Hepatocyte (in vitro differentiated cells): ENCODE results near the gene TOGARAM2.

Source experiments
- EZH2 ChIP-seq: fragments of 200-600 bp; sonication (generic); IDR thresholded peaks from 2 replicates; pipeline ENCODE4 v1.6.1; 2016; ENCODE audit warnings: antibody characterized with exemption, mild to moderate bottlenecking, borderline replicate concordance
- EZH2phosphoT487 ChIP-seq: fragments of 200-600 bp; sonication (generic); IDR thresholded peaks from one replicate; pipeline ENCODE4 v1.6.1; 2018; ENCODE audit warnings: antibody characterized with exemption, mild to moderate bottlenecking, low read depth, moderate library complexity; ENCODE audit not compliant: unreplicated experiment, severe bottlenecking
- TF ChIP-seq, protein P1 (sequence below): fragments of 200-600 bp; sonication (generic); IDR thresholded peaks from 2 replicates; pipeline ENCODE4 v1.5.1; 2016; ENCODE audit warnings: antibody characterized with exemption, mild to moderate bottlenecking; ENCODE audit not compliant: poor library complexity

DNA sequence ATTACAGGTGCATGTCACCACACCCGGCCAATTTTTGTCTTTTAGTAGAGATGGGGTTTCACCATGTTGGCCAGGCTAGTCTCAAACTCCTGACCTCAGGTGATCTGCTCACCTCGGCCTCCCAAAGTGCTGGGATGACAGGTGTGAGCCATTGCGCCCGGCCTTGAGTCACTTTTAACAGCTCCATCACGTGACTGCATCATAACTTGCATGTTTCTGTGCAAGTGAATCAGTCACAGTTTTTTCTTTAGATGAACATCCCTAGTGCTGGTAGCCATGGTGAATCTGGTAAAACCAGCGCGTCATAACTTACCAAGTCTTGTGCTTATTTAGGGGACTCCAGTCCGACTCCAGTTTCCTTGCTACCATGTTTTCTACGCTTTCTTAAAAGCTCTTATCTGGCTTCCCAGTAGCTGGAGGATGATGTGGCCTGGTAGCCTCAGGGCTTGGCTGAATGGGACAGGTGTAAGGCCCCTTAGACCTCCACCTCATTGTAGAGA is 60.1 kb downstream of the TOGARAM2 start:
- TF ChIP-seq EZH2phosphoT487 (no peak), EZH2 (no peak)
- TF ChIP-seq, protein P1, sequence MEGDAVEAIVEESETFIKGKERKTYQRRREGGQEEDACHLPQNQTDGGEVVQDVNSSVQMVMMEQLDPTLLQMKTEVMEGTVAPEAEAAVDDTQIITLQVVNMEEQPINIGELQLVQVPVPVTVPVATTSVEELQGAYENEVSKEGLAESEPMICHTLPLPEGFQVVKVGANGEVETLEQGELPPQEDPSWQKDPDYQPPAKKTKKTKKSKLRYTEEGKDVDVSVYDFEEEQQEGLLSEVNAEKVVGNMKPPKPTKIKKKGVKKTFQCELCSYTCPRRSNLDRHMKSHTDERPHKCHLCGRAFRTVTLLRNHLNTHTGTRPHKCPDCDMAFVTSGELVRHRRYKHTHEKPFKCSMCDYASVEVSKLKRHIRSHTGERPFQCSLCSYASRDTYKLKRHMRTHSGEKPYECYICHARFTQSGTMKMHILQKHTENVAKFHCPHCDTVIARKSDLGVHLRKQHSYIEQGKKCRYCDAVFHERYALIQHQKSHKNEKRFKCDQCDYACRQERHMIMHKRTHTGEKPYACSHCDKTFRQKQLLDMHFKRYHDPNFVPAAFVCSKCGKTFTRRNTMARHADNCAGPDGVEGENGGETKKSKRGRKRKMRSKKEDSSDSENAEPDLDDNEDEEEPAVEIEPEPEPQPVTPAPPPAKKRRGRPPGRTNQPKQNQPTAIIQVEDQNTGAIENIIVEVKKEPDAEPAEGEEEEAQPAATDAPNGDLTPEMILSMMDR, result no peak
